ENCODE measurements around the gene POC1B.

Gene POC1B

DNA sequence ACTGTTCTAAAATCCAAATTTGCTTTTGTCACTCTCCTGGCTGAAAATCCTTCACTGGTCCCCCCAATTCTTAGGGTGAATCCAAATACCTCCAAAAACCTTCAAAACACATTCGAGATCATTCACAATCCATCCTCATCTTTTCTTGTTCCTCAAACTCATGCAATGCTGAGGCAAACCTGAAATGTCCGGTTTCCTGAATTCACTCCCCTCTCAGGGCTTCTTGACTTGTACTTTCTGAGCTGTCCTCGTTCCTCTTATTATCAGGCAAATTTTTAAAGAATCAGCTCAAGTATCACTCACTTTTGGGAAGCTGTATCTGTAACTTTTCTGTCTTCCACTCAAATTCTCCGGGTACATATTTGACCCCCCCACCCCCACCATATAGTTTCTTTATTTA lies 88.6 kb downstream of the POC1B start:
- Histone ChIP-seq H3K9ac (ENCODE audit: low read length) (no peak overlapping the region), H4K20me1 (ENCODE audit: insufficient read depth, low read length) (no peaks in the 10 kb centered on the region), H3F3A (ENCODE audit: insufficient read depth, low read length) (no peaks in the 10 kb centered on the region), H3K9me2 (ENCODE audit: low read depth, low read length) (no peaks in the 10 kb centered on the region), H3K4me1 (ENCODE audit: insufficient read depth, low read length, severe bottlenecking) (no peaks in the 10 kb centered on the region), H3K4me2 (ENCODE audit: low read length) (no peak overlapping the region), H3K27me3 (ENCODE audit: insufficient read depth, low read length) (no peaks in the 10 kb centered on the region), H3K9me3 (ENCODE audit: low read length) (no peaks in the 10 kb centered on the region), H3K4me3 (ENCODE audit: low read depth, low read length, poor library complexity, severe bottlenecking) (no peak overlapping the region), H3K79me2 (ENCODE audit: insufficient read depth, low read length) (no peaks in the 10 kb centered on the region), H3K36me3 (ENCODE audit: insufficient read depth, low read length) (no peaks in the 10 kb centered on the region), H3K27ac (ENCODE audit: low read depth, low read length, poor library complexity, severe bottlenecking) (no peak overlapping the region), H2AFZ (ENCODE audit: low read length) (no peak overlapping the region)
- no peak for TF ChIP-seq EZH2 (IDR thresholded peaks at IDR 0.05; ENCODE audit: borderline replicate concordance, low read length)
- TF ChIP-seq, protein P1, sequence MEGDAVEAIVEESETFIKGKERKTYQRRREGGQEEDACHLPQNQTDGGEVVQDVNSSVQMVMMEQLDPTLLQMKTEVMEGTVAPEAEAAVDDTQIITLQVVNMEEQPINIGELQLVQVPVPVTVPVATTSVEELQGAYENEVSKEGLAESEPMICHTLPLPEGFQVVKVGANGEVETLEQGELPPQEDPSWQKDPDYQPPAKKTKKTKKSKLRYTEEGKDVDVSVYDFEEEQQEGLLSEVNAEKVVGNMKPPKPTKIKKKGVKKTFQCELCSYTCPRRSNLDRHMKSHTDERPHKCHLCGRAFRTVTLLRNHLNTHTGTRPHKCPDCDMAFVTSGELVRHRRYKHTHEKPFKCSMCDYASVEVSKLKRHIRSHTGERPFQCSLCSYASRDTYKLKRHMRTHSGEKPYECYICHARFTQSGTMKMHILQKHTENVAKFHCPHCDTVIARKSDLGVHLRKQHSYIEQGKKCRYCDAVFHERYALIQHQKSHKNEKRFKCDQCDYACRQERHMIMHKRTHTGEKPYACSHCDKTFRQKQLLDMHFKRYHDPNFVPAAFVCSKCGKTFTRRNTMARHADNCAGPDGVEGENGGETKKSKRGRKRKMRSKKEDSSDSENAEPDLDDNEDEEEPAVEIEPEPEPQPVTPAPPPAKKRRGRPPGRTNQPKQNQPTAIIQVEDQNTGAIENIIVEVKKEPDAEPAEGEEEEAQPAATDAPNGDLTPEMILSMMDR (IDR thresholded peaks at IDR 0.05; ENCODE audit: low read length), result no peak

DNA sequence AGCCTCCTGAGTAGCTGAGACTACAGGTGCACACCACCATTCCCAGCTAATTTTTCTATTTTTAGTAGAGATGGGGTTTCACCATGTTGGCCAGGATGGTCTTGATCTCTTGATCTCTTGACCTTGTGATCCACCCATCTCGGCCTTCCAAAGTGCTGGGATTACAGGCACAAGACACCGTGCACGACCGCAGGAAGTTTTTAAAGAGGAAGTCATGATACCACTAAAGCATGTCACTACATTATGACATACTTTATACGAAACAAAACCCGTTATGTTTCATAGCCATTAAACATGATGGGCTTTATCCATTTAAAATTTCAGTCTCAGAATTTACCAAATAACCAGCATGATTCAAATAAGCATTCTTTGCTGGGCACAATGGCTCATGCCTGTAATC lies 89.8 kb downstream of the POC1B start:
- no peak overlapping the region for H3K9ac ChIP-seq (ENCODE audit: low read length)
- H3K9me2 ChIP-seq (ENCODE audit: low read depth, low read length), result no peaks in the 10 kb centered on the region
- no peak overlapping the region for H3K4me3 ChIP-seq (ENCODE audit: low read depth, low read length, poor library complexity, severe bottlenecking)
- H3K36me3 ChIP-seq (ENCODE audit: insufficient read depth, low read length), result no peaks in the 10 kb centered on the region
- no peaks in the 10 kb centered on the region for H3K4me1 ChIP-seq (ENCODE audit: insufficient read depth, low read length, severe bottlenecking)
- H3K4me2 ChIP-seq (ENCODE audit: low read length), result no peak overlapping the region
- no peaks in the 10 kb centered on the region for H4K20me1 ChIP-seq (ENCODE audit: insufficient read depth, low read length)
- TF ChIP-seq, protein P1 (IDR thresholded peaks at IDR 0.05; ENCODE audit: low read length), result no peak
- TF ChIP-seq EZH2 (IDR thresholded peaks at IDR 0.05; ENCODE audit: borderline replicate concordance, low read length), result no peak
- no peak overlapping the region for H3K27ac ChIP-seq (ENCODE audit: low read depth, low read length, poor library complexity, severe bottlenecking)
- H3F3A ChIP-seq (ENCODE audit: insufficient read depth, low read length), result no peaks in the 10 kb centered on the region
- H2AFZ ChIP-seq (ENCODE audit: low read length), result no peak overlapping the region
- no peaks in the 10 kb centered on the region for H3K9me3 ChIP-seq (ENCODE audit: low read length)
- H3K79me2 ChIP-seq (ENCODE audit: insufficient read depth, low read length), result no peaks in the 10 kb centered on the region
- H3K27me3 ChIP-seq (ENCODE audit: insufficient read depth, low read length), result no peaks in the 10 kb centered on the region

- Histone ChIP-seq H3K4me3 (ENCODE audit: low read depth, low read length, poor library complexity, severe bottlenecking) (no peak overlapping the region), H3K27me3 (ENCODE audit: insufficient read depth, low read length) (no peaks in the 10 kb centered on the region), H3F3A (ENCODE audit: insufficient read depth, low read length) (no peaks in the 10 kb centered on the region), H3K36me3 (ENCODE audit: insufficient read depth, low read length) (no peaks in the 10 kb centered on the region), H3K4me1 (ENCODE audit: insufficient read depth, low read length, severe bottlenecking) (no peaks in the 10 kb centered on the region), H3K9me2 (ENCODE audit: low read depth, low read length) (no peaks in the 10 kb centered on the region), H3K27ac (ENCODE audit: low read depth, low read length, poor library complexity, severe bottlenecking) (no peak overlapping the region), H3K4me2 (ENCODE audit: low read length) (no peak overlapping the region), H3K9ac (ENCODE audit: low read length) (no peak overlapping the region), H4K20me1 (ENCODE audit: insufficient read depth, low read length) (no peaks in the 10 kb centered on the region), H3K79me2 (ENCODE audit: insufficient read depth, low read length) (no peaks in the 10 kb centered on the region), H2AFZ (ENCODE audit: low read length) (no peak overlapping the region), H3K9me3 (ENCODE audit: low read length) (no peaks in the 10 kb centered on the region)
- TF ChIP-seq, protein P1 (IDR thresholded peaks at IDR 0.05; ENCODE audit: low read length), result no peak
- TF ChIP-seq EZH2 (IDR thresholded peaks at IDR 0.05; ENCODE audit: borderline replicate concordance, low read length), result no peak
These were observed 92.2 kb downstream of the POC1B start for GRCh38 chr12:89433634-89434033.

Data from OCI-LY1 (cell line).